NCI-H446 treated with DMSO at 0.1 percent for 48 hours (cell line): ENCODE measurements around the gene ZBTB42.

ENCODE experiments used
- DNase-seq: peaks from one replicate; lab custom pipeline; 2025; lab: John Stamatoyannopoulos, UW

Gene ZBTB42

DNA sequence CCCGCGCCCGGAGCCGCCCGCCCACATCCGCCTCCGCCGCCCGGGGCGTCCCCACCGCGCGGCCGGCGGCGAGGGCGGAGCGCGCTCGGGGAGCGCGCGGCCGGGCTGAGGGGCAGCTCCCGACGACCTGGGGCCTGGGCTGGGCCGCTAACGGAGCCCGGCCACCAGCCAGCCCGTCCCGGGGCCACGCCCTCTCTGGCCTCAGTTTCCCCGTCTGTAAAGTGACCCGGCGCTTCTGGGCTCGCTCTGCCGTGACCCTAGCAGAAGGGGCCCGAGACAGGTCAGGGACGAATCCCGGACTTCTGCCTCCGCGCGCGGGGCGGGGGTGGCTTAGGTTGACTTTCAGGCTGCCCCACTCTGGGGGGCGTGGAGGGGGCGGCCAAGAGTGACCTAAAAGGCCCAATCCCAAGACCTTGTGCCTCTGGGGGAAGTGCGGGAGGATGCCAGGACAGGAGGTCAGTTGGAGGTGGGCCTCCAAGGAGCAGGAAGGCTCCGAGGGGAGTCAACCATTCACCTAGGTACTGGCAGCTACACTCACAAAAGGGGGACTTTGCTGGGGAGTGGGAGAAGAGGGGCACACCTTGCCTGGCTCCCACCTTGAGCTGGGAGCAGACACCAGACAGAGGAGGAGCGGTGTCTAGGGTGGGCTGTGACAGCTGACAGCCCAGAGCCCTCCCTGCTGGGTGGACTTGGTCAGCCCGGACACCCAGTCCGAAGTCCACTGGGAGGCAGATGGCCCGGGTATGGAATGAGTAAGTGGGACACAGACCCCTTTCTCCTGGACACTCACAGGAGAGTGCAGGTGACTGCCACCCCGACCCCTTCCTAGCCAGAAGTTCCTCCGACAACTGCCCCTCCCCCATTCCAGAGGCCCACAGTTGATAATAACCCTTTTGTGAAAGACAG, 4.9 kb upstream of the ZBTB42 start:
- DNase-seq = no peak

DNA sequence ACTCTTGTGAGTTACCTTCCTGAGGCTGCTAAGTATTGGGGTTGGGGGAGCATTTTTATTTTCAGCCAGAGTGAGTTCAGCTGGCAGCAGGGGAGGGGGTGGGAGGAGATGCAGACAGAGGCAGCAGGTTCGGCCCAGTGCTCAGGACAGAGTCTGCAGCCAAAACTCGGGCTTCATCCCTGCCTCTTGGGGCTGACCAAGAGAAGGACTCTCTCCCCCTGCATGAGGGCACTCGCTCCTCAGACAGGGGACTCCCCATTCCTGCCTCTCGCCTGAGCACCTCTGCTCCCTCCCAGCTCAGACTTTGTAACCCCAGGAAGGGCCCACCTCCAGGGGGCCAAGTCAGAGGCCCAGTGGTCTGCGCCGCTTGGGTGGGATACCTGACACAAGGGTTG, 4.2 kb upstream of the ZBTB42 start:
- DNase-seq = no peak

DNA sequence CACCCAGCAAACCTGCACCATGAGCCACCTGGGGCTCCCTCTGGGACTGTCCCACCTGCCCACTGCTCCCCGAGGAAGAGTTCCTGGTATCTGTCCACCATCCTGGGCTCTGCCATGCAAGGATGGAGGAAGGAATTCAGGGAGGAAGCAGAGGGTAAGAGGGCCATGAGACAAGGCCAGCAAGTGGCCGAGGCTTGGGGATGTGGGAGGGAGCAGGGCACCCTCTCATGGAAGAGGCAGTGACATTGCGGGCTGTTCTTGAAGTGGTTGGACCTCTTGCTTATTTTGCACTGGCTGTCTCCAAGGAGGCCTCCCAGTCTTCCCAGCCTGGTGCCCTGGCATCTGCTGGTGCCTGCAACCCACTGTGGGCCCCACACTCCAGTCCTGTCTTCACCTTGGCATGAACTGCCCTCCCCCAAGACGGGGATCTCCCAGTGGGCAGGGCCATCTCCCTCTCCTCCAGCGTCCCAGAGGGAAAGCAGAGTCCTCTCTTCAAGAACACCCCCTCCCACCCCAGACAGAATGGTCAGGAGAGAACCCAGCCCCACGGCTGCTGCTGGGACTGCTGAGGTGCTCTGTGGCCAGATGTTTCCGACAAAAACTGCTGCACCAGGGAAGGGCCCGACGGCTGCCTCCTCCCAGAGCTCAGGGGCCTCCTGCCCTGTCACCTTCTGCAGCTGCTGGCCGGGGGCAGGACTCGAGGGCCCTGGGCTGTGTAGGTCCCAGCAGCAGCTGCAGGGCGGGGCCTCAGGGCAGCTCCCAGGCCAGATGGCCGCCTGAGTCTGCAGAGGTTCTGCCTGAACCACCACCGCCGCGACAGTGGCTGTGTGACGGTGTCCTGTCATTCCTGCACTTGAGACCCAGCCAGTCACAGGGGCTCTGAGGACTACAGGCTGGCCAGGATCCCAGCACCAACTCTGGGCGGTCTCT, 3.5 kb upstream of the ZBTB42 start:
- DNase-seq = no peak

DNA sequence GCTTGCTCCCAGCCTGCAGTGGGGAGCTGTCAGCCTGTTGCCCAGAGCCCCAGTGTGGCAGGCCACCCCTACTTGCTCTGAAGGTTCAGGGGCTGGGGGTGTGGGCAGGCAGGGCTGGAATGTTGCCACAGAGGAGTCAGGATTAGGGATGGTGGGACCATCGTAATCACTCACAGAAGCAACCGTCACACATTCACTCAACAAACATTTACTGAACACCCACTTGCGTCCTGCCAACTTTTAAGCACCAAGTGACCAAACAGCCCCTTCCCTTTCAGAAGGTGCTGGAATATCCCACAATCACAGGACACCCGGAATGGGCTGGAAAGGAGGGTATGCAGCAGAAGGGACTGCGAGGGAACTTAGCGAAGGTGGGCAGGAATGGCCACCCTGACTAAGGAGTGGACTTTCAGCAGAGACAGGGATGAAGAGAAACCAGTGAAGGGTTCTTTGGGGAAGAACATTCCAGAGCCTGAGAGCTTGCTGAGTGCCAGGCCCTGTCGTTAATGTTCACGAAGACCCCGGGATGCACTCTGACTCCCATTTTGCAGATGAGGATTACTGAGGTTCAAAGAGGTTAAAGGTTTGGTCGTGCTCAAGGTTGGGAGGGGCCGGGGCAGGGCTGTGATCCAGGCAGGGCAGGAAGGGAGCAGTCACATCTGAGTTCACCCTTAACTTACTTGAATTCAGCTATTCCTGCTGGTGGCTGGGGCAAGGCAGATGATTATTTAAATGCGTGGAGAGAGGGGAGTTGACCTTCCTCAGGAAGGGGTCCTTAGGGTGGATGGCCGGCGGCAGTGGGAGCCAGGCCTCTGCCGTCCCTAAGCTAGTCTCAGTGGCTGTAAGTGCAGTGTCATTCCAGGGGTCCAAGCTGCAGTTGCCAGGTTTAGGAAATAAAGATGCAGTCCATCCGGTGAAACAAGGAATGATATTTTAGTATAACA, 2.3 kb upstream of the ZBTB42 start:
- DNase-seq = no peak

DNA sequence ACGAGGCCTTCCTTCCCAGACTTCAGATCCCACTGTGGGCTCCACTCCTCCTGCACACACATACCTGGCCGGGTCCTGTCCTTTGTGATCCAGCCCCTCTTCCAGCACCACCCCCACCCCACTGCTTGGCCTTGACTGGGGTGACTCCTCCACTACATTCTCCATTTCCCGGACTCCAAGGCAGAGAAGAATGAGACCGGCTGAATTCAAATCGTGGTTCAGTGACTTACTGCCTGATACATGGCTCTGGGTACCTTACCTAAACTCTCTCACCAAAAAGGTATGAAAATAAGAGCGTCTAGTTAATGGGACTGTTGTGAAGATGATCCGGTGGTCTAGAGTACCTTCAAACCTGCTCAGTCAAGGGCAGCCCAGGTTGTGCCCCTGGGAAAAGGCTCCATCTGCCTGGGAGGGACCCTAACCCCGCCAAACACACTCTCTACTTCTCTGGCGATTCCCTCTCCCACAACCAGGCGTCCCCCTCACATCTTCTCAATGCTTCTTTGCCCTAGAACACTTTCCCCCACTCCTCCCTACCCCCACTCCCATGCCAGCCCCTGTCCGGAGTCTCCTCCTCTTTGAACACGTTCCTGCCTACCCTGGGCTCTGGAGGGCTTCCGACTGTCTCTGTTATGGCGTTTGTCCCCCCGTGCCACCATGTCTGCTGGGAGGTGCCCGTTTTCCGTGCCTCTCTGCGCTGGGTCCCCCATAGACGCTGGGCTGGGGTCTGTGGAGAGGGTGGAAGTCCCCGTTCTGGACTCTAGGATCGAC, 1.5 kb upstream of the ZBTB42 start:
- no peak for DNase-seq

DNA sequence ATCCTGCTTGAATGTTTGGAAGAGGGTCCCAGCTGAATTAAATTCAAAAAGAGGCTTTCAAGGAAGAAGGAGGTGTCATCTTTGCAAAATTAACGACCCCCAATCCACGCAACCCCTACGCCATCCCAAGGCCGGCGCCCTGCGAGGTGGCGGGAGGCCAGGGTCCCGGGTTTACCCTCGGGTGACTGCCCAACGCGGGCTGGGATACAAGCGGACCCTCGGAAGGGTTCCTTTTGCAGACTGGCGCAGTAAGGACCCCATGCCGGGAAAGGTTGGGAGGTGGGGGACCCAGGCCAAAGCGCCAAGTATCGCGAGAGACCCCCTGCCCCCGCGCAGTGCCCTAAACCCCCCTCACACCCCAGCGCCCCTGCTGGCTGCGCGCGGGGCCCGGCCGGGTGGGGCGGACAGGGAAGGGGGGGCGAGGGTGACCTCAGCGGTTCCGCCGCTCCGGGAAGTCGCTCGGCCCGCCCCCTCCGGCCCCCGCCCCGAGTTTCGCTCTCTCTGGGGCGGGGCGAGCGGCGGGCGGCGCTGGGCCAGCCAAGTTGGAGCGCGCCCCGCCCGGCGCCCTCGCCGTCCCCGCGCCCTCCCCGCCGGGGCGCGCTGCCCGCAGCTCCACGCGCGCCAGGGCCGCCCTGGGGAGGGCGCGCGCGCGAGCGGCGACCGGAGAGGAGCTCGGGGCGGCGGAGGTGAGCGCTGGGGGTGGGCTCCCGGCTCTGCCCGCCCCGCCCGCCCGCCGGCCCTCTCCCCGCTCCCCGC, 708 bp upstream of the ZBTB42 start:
- DNase-seq = peak; percentile 31

DNA sequence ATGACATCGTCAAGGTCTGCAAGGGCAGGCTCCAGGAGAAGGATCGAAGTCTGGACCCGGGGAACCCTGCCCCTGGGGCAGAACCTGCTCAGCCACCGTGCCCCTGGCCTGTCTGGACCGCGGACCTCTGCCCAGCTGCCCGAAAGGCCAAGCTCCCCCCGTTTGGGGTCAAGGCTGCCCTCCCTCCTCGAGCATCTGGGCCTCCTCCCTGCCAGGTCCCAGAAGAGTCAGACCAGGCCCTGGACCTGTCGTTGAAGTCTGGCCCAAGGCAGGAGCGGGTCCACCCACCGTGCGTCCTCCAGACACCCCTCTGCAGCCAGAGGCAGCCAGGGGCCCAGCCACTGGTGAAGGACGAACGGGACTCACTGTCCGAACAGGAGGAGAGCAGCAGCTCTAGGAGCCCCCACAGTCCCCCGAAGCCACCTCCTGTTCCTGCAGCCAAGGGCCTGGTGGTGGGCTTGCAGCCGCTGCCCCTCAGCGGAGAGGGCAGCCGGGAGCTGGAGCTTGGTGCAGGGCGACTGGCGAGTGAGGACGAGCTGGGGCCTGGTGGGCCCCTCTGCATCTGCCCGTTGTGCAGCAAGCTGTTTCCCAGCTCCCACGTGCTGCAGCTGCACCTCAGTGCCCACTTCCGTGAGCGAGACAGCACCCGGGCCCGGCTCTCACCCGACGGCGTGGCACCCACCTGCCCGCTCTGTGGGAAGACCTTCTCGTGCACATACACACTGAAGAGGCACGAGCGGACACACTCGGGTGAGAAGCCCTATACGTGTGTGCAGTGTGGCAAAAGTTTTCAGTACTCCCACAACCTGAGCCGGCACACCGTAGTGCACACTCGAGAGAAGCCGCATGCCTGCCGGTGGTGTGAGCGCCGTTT, 856 bp downstream of the ZBTB42 start:
- no peak for DNase-seq

DNA sequence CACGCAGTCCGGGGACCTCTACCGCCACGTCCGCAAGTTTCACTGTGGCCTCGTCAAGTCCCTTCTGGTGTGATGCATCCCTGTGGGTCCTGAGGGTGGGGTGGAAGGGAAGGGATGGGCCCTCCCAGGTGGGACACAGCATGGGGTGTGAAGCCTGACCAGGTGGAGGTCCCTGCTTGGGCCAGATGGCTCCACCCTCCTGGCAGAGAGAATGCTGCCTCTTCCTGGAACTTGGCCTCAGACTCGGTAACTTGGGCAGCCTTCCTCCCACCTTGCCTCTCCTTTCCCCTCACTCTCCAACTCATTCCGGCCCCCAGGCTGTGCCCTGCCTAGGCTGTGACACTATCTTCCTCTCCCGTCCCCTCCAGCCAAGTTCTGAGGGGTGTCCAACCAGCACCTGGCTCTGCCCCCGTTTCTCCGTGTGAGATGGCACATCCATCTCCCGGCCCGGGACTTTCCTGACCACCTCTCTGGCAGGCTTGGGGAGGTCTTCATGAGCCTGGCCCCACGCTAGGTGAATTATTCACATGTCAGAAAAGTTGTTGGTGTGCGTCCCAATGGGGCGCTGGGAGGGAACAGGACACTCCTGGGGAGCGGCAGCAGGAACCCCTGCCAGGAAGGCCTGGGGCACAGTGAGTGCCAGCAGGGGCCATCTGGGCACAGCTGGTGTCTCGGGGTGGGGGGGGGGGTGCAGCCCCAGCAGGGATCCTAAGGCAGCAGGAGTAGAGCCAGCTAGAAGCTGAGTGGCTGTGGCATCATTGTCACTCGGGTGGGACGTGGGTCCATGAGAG, 1.7 kb downstream of the ZBTB42 start:
- no peak for DNase-seq

DNA sequence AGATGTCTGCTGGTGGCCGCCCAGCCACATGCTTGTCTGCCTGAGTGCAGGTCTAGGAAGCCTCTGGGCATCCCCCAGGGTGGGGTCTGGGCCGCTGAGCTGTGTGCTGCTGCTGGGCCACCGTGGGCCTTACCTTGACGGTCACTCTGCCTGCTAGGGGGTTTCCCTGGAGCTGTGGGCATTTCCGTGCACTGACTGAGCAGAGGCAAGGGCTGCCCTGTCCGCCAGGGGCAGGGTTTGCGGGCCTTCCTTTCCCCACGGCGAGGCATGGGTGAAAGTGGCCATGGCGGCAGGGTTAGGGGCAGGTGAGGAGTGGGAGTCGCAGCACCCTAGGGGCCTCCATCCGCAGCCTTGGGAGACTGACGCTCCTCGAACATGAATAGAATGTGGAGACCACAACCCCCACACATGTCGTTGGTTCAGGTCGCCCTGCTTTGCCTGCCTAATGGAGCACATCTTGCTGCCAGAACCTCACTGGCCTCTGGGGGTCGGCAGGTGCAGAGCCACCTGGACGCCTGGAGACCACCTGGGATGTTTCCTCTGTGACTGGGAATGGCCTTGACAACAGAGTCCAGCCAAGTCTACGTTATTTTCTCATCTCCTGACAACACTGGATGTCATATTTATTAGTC, 2.5 kb downstream of the ZBTB42 start:
- DNase-seq = no peak

DNA sequence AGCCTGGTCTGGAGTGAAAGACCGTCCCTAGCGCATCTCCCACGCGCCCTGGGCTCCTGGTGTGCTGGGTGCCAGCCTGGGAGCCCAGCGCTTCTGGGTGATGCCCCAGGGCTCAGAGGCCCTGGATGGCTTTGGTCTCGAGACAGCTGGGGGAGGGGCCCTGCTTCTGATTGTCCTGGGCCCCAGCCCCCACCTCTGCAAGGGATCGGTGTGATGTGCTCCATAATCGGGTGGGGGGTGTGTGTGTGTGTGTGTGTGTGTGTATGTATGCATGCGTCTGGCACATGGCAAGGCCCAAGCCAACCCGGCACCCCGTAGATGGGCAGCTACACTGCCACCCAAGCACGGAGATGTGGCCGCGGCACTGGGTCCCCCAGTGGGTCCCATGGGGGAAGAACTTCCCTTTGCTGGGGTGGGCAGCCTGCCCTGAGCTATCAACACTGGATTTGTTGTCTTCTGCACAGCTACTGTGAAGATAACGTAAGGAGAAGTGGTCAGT, 3.1 kb downstream of the ZBTB42 start:
- no peak for DNase-seq

DNA sequence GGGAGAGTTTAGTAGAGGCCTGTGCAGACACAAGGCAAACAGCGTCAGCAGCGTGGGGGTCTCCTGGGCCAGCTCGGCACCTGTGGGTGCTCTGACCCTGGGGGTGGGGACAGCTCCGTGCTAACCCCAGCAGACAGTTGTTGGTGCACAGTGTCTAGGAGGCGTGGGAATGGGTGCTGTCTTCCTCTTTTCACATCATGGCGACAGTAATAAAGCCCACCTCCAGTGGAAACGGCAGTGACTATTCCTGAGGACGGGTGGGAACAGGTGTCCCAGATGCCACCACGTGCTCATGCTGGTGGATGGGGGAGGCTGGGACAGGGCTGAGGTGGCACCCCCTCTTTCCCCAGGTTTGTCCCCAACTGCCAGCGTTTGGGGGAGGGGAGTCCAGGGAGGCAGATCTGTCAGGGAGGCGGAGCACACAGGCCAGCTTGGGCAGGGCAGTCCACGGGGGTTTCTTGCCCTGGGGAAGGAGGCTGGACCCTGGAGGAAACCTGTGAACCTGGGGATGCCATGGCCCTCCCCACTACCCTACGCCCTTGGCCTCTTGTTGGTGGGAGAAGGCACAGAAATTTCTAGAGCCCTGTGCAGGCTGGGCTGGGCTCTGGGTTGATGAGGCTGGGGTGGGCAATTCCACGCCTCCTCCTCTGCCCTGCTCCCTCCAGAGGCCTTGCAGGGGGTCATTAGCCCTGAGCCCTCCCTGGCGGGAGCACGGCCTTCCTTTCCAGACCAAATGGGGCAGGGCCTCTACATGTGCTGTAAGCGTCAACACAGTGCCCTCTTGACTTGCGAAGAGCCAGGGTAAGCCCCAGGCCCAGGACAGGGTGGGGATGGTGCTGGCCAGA, 3.8 kb downstream of the ZBTB42 start:
- no peak for DNase-seq

DNA sequence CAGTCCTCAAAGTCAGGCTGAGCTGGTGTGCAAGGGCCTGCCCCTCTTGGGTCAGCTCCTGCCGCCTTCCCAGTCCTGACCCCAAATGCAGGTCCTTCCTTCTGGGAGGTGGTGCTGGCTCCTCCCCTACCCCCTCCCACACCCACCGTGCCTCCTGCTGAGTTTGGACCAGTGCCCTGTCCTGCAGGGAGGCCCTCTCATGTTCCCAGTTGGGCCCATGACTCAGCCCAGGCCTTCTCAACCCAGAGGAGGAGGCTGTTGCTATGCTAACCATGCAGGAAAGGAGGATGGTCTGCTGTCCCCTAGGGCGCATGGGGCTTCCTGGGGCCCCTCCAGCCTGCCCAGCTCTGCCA, 4.4 kb downstream of the ZBTB42 start:
- peak; percentile 65 for DNase-seq

DNA sequence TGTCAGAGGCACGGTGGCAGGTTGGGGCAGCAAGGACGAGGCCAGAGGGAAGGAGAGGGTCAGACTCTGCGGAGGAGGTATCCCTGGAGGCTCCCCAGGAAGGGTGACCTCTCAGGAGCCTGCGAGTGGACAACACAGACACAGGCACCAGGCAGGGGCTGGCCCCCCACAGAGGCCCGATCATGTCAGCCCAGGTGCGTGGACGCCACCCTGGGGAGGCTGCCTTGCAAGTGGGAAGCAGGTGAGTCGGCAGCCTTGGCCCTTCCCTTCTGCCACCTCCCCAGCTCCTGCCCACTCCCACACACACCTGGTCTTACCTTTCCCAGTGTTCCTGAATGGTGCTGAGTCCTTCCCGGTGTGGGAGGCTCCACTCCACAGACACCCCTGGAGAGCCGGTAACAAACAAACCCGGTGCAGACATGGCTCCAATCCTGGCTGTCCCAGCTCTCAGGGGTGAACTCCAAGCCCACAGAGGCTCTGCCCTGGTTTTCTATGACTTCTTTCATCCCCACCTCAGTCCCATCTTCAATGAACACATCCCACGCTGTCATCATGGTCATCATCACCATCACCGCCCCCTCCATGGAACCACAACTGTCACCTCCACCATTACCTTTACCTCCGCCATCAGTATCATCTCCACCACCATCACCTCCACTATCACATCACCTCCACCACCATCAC, 5.2 kb downstream of the ZBTB42 start:
- no peak for DNase-seq

DNA sequence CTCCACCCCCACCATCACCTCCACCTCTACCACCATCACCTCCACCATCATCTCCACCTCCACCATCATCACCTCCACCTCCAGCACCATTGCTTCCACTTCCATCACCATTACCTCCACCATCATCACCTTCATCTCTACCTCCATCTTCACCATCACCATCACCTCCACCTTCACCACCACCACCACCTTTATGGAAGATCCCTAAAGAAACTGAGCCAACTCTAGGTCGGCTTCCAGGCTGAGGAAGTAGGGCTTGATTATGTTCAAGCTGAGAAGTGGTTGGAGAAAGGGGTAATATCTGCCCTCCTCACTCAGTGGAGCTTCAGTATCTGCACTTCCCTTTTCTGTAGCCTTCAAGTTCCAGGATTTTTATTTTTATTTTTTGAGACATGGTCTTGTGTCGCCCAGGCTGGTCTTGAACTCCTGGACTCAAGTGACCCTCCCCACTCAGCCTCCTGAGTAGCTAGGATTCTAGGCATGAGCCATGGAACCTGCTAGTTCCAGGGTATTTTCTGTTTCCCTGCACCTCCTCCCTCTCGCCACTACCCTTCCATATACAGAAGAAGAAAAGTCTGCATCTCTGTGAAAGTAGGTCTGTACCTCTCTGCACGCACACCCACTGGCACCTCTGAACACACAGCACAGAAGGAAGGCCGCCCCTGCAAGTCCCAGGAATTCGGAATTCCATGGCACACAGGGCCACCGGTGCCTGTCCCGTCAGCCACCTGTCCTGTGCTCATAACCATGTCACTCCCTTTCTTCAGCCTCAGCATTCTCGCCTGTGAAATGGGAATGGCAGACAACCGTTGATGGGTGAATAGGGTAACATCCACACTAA, 5.9 kb downstream of the ZBTB42 start:
- no peak for DNase-seq

DNA sequence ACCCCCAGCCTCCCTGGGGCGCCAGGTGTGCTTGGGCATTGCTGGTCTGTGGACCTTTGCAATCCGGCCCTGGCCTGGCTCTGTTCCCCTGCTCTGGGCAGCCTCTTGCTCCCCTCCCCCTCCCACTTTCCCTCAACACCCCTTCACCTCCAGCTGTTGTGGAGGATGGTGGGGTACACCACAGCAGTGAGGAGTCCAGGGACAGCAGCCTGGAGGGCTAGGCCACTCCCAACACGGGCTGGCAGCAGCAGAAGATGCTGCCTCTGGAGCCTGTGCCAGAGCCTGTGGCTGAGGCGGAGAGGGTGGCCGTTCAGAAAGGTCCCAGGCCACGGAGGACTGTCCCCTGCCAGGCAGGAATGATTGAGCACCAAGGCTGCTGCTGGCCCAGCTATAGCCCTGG, 7.6 kb downstream of the ZBTB42 start:
- DNase-seq = no peak
